GM20431 (cell line): ENCODE data around the gene AP1G1.

Source experiments
- in situ Hi-C: fragments of 300-500 bp; cut with MseI, MboI; formaldehyde crosslinking; loops from one replicate; pipeline ENCODE4 v1.15.0; 2020; ENCODE audit warnings: low sequenced_read_pairs; ENCODE audit not compliant: unreplicated experiment

AP1G1 gene

DNA sequence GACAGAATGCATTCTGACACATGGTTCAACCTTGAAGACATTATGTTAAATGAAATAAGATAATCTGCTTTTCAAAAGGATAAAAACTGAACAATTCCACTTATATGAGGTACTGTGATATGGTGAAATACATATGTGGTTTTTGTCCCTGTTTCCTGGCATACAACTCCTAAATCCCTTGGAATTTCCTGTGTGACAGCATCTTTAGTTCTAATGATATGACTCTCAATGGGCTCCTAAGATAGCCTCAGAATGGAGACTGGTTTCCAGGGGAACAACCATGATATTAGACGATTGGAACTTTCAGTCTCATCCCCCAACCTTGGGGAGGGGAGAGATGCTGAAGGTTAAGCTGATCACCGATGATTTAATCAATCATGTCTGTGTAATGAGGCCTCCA, 46.4 kb downstream of the AP1G1 start:
- in situ Hi-C loops, result no loop called here

DNA sequence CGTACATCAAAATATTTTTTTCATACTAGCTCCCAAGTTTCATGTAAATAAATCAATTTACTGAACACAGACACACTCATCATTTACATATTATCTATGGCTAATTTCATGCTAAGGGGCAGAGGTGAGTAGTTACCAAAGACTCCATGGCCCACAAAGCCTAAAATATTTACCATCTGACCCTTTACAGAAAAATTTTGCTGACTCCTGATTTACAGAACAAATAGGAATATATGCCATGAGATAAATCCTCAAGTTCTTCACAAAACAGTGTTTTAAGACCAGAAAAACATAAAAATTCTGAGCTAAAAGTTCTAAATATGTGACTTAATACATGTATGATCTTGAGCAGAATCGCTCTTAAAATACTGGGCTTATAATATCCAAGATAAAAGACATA, 47.5 kb downstream of the AP1G1 start:
- in situ Hi-C loops, result no loop called here

DNA sequence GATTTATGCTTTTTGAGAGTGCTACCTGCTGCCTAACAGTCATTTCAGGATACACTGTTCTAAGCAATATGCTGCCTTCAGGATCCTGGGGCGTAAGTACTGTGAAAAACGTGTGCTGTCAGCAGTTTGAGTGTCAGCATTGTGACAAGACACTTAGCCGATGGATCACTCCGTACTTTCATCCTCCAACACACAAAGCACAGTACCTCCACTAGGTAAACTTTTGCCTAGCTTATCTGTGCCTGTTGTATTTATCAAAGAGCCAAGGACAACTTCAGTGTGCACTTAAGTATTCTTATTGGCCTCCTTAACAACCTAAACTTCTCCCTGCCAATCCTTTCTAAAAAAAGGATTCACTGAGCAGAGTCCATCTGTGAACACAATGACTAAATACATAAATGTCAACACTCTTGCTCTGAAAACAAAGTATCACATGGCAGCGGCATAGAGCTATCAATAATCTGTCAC, 50.3 kb downstream of the AP1G1 start:
- in situ Hi-C loops, result no loop called here

DNA sequence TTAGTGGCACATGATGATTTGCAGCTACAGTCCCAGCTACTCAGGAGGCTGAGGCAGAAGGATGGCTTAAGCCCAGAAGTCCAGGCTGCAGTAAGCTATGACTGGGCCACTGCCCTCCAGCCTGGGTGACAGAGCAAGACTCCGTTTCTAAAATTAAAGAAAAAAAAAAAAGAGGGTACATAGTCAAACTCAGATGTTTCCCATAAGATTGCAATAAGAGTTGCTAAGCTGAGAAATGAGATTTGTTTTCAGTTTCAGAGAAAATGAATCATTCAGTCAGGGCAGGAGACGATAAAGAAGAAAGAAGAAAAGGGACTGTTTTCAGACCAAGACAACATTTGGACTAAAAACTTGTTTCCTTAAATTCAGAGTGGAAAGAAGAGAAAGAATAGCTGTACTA, 54.0 kb downstream of the AP1G1 start:
- in situ Hi-C loops, result no loop called here

GRCh38 chr16:71754108-71754507, 54.5 kb downstream of the AP1G1 start:
- in situ Hi-C loops, result no loop called here

GRCh38 chr16:71748226-71748625, 60.4 kb downstream of the AP1G1 start:
- in situ Hi-C loops, result loop anchor here (25.0 kb wide), 1 partner anchor 111 kb away; the partner anchor contains the start of gene MARVELD3

DNA sequence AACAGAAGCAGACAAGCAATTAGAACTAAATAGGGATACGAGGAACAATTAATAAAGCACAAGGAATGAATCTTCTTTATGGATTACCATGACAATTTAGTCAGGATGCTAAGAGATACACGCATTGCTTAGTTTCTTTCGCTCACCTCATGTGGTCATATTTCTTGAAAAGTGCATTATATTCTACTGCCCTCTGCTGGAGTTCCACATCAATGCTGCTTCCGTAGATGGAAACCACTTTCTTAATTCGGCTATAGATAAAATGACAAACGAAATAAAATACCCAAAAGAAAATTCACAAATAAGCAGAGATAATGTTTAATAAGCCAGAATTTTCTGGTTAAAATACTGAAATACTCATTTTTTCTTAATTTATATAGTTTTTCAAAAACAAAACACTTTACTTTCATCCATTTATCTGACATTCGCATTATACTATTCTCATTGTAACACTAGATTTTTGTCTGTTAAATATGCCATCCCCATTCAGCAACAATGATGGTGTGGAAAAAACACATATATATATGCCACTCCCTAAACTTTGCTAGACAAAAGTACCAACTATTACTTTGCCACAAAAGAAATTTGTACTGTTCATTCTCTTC, 62.1 kb downstream of the AP1G1 start:
- in situ Hi-C loops, result loop anchor here (25.0 kb wide), 1 partner anchor 109 kb away; the partner anchor contains the start of gene MARVELD3

DNA sequence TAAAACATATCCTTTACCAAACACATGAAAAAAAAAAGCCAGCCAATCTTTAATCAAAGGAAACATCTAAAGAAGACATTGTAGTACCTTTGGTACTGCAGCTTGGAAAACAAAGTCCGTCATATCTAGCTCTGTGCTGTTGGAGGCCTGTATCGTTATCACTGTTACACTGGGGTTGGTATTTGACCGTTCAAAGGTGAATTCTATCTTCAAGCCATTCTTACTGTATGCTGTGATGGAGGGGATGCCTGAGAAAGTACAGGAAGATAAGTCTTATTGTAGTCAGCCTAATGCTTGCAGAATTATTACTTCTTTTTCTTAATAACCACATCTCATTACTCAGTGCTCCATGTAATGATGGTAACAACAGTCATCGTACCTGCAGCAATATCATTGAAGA, 69.8 kb downstream of the AP1G1 start:
- in situ Hi-C loops, result loop anchor here (25.0 kb wide), 1 partner anchor 102 kb away; the partner anchor contains the start of gene MARVELD3

DNA sequence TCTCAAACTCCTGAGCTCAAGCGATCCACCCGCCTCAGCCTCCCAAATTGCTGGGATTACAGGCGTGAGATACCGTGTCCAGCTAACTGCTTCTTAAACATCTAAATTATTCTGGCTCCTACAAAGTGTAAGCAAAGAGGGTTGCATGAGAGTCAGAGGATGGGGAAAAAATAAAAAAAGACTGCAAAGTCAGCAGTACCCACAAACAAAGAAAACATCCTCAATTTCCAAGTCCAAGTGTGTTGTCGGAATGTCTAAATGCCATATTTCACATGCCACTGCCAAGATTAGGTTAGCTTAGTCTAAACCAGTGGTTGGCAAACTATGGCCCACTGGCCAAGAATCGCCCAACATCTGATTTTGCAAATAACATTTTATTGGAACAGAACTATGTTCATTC, 71.1 kb downstream of the AP1G1 start:
- in situ Hi-C loops, result loop anchor here (25.0 kb wide), 1 partner anchor 100 kb away; the partner anchor contains the start of gene MARVELD3

DNA sequence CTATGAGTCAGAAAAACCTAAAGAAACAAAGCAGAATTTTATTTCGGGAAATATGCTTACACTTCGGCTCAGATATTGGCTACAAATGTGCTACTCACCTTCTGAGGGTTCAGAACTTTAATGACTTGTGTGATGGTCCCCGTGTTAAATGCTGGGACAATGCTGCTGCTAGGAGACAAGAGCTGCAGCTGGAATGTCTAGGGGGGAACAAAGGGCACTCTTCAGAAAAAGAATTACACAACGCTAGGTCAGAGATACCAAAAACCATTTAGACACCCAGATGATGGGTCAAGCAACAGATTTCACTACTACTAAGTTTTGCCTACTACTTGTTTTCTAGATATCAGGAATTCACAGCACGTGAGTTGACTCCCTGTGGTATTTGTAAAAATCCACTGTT, 74.1 kb downstream of the AP1G1 start:
- in situ Hi-C loops, result loop anchor here (25.0 kb wide), 1 partner anchor 97 kb away; the partner anchor contains the start of gene MARVELD3

DNA sequence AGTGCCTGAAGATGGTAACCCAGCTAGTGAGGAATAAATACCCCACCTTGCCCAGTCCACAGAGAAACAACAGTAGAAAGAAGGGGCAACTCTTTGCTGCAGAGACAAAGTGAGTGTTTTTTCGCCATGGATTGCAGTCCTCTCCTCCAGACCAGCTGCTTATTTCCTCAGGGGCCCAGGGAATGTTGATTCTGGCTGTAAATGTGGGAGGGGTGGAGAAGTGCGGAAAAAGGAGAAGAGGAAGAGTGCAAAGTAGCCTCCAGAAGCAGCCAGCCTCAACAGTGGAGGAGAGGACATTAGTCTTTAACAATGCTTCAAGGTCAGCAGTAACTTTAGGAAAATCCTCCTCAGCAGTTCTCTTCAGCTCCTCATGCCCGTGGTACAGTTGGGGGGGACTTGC, 76.0 kb downstream of the AP1G1 start:
- in situ Hi-C loops, result loop anchor here (25.0 kb wide), 1 partner anchor 95 kb away; the partner anchor contains the start of gene MARVELD3

DNA sequence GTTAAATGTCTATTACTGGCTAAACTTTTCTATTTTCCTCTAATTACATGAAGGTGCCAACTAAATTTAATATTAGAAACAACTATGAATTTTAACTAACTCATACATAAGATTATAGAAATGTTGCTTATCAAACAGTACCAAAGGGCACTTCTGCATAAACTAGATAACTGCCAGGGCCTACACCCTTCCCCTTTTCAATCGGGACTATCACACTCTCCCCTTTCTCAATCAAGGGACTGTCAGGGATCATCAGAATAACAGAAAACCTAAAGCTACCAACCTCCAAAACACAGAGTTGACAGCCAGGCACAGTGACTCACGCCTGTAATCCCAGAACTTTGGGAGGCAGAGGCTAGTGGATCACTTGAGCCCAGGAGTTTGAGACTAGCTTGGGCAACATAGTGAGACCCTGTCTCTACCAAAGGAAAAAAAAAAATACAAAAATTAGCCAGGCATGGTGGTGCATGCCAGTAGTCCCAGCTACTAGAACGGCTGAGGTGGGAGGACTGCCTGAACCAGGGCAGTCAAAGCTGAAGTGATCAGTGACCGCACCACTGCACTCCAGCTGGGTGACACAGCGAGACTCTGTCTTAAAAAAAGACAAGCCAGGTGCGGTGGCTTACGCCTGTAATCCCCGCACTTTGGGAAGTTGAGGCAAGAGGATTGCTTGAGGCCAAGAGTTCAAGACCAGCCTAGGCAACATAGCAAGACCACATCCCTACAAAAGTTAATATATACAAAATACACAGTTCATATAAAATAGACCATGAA, 80.9 kb downstream of the AP1G1 start:
- in situ Hi-C loops, result loop anchor here (25.0 kb wide), 1 partner anchor 90 kb away; the partner anchor contains the start of gene MARVELD3

DNA sequence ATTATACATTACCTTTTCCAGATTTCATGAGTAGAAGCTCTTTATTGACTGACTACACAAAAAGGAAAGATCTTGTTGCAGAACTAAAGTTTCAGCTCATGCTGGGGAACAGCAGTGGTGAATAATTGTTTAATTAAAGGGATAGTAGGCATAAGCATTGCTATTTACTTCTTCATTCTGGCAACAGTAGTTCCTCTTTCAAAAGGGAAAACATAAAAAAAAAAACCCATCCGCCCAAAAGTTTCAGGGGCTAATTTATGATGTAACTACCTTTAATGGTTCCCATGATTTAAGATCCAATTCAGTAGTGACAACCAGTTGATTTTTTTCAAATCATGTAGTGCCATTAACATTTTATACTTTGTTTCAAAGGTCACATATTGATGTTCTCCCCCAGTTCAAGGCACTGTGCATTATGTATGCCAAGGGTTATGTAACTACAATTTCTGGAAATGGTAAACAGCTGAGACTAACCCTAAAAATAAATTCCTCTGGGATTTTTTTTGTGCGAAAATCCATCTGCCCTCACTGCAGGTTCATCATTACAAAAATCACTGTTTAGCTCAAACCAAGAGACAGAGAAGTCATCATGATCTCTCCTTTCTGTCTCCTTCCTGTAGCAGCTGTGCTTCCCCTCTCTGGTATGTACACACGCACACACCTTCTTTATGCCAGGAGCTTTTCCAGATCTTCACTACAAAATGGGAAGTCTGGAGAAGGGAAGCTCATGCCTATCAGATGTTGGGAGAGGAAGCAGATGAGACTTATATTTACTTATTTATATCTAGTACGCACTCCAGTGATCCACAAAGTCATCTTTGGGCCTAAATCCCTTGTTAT, 81.9 kb downstream of the AP1G1 start:
- in situ Hi-C loops, result loop anchor here (25.0 kb wide), 1 partner anchor 89 kb away; the partner anchor contains the start of gene MARVELD3

DNA sequence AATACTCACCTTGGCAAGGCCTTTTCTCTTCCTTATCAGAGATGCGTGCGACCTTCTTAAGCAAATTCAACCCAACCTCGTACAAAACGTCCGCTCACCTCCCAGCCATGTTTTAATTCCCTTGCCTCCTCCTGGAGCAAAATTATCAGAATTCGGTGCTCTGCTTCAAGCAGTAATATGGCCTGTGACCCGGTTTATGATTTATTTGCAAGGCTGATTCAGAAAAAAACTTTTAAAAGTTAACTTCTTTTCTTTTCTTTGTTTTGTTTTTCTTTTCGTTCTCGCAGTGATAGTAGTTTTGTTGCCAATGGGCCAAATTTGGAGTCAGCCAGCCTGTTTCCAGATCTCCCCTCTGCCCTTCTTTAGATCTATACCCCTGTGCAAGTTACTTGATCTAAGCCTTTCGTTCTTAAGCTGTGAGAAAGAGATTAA, 84.3 kb downstream of the AP1G1 start, which contains the start of gene PHLPP2:
TSS of gene PHLPP2 (minus strand) at position 382 of the 432 bp plus-strand sequence. CDS start 9,906 bp downstream, outside the sequence.
- in situ Hi-C loops, result no loop called here

DNA sequence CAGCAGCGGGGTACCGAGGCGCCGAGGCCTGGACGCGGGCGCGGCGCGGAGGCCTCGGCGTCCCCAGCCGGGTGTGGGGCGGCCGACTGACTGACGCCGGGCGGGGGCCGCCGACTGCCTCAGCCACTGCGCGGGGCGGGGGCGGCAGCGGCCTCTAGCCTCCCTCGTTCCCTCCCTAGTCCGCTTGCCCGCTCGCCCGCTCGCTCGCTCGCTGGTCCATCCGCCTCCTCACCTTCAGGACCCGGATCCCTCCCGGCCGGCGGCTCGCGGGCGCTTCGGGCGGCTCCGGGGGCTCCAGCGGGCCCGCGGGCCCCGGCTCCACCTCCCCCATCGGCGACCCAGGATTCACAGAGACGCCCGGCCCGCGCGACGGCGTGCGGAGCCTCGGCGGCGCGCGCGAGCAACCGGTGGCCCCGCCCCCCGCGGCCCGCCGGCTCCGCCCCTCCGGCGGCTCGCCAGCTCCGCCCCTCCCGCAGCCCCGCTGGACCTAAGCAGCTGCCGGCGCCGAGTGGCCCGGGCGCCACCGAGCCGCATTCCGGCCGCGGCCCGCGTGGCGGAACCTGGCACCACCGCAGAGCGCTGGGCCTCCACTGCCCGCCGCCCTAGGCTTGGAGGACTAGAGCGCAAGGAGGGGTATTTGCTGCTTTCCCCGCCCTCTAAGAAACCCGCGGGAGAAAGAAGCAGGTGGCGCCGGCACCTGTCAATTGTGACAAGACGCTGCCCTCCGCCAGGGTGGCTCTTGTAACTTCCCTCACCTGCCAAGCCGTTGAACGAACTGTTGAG, 84.9 kb downstream of the AP1G1 start:
- in situ Hi-C loops, result no loop called here

DNA sequence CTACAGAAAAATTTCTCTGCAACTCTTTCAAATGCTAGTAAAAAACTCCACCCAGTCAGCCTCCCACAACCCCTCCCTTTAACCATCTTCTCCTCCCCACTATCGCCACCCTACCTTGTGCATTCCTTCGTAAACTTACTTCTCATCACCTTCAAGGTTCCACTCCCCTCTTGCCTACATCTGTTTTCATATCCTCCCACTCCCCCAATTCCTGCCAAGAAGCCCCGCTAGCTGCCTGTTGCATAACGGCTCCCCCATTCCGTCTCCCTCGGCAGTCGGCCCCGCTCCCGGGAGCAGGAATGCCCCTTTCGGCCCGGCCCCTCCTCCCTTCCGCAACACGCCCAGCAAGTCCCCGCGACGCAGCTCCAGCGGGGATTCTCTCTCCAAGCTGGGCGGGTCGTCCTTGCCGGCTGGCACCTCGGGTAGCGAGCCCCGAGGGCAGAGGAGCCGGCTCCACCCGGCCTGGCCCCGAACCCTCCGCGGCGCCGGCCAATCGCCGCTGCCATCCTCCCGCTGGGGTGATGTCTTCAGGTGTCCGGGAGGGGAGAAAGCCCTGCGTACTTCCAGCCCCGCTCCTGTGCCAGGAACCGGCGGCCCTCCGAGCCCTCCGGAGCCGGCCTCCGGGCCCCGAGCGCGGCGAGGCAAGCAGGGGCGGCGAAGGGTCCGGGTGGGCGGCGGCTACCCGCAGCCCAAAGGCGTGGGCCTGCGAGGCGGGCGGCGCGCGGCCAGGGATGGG, 85.7 kb downstream of the AP1G1 start:
- in situ Hi-C loops, result no loop called here

DNA sequence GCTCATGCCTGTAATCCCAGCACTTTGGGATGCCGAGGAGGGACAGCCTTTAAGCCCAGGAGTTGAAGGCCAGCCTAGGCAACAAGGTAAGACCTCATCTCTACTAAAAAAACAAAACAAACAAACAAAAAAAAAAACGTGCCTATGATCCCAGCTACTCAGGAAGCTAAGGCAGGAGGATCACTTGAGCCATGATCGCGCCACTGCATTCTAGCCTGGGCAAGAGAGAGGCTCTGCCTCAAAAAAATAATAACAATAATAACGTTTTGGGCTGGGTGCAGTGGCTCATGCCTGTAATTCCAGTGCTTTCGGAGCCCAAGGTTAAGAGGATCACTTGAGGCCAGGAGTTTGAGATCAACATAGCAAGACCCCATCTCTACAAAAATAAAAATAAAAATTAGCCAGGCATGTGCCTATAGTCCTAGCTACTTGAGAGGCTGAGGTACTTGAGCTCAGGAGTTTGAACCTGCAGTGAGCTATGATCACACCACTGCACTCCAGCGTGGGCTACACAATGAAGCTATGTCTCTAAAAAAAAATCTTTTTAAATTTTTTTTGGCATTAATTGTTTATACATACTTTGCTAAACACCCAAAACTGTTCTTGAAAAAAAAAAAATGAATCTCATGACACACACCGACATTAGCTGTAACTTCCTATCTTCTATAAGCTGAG, 87.4 kb downstream of the AP1G1 start:
- in situ Hi-C loops, result no loop called here

GRCh38 chr16:71712501-71712900, 96.1 kb downstream of the AP1G1 start:
- in situ Hi-C loops, result no loop called here
